ENCODE results near the gene PCSK6.

Gene PCSK6

DNA sequence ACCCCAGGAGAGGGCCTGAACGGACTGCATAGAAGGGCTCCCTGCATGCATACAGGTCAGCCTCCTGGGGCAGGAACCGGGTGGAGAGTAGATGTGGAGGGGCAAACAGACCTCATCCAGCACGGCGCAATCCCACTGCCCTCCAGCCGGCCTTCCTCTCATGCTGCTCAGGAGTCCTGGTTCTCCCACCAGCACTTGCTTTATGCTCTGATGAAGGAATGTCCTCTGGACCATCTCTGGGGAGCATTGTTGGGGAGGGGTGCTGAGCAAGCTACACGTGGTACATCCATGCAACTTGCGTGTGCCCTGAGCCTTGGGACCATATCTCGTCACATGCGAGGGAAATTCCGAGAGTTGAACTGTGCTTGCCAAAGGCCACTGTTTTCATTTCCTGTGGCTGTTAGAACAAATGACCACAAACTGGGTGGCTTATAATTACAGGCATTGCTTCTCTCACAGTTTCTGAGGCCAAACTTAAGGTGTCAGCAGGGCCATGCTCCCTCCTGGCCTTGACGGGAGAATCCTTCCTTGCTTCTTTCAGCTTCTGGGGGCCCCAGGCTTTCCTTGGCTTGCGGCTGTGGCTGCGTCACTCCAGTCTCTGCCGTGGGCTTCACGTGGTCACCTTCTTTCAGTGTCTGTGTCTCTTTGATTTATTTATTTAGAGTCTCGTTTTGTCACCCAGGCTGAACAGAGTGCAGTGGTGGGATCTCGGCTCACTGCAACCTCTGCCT lies 224.4 kb downstream of the PCSK6 start:
- no peak for DNase-seq

- no peak for DNase-seq
Measured at GRCh38 chr15:101264011-101264410, 225.5 kb downstream of the PCSK6 start.

GRCh38 chr15:101262551-101262950 lies 227.0 kb downstream of the PCSK6 start:
- no peak for DNase-seq

- no peak for DNase-seq
Measured at GRCh38 chr15:101258238-101259144, 231.0 kb downstream of the PCSK6 start.

DNA sequence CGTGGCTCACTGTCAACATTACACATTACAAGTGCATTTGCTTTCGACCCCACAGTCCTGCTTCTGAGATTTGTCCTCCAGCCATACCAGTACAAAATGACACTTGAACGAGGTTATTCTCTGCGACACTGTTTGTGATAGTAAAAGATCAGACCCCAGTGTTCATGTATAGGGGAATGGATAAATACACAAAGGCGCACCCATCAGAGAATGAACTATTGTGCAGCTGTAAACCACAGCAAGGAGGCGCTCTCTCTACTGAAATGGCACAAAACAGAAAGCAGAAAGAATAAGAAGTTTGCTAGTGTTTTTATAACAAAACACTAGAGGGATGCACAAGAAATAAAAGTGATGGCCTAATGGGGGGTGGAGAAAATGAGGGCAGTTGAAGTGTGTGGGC lies 232.8 kb downstream of the PCSK6 start:
- no peak for DNase-seq

DNA sequence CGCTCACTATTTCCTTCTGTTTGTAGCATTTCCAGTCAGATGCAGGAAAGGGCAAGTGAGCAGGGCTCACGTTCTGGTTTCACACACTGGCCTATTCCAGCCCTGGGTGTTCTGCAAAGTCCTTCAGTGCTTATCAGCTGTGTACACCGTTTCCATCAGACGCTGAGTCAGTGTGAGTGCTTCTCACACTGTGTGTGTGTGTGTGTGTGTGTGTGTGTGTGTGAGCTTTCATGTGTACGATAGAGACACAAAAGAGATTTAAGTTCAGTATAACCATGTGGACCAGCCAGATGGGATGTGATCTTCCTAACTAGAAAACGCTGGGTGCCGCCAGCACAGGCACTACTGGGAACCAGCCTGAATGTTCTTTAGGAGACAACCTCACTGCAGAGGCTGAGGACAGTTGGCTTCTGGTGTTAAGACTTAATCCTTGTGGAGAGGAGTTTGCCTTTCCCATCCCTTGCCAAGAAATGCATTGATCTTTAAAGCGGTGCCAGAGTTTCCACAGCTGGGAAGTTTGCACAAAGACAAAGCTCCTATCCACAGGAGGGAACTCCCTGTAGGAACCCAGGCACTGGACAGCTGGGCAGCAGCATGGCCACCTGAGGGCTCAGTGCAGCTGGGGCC lies 233.8 kb downstream of the PCSK6 start:
- no peak for DNase-seq

- DNase-seq = no peak
Measured at GRCh38 chr15:101255051-101255395, 234.5 kb downstream of the PCSK6 start.

DNA sequence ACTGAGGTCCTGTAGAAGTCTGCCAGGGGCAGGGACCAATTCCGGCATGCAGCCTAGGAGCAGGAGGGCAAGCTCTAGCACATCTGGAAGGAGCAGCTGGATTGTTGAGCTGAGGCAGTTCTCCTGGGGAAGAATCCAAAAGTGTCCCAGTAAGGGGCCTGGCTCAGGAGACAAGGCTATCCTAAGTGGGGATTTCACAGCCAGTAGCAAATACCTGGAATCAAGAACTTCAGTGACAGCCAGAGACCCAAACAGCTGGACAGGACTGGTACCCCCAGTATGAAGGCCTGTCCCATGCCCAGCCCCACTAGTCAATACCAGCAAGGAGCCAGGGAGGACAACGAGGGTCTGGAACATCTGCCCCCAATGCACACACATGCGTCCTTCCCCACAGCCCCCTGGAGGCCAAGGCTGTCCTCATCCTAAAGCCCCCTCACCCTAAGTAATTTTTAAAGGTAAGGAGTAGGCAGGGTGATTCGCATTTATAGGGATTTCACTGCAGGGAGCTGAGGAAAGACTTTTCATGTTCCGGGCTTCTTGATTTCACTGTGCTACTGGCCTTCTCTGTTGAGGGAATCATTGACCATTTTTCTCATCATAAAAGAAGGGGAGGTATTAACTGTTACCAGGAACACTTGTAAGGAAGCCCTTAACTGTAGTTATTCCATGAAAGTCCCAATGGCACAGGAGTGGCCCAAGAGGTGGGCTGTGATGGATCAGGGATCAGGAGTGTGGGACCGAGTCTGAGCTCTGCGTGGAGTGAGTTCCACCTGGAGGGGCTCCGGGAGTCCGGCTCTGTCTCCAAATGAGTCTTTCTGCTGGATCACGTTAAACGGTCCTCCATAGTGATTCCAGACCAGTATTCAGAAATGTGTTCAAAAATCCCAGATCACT lies 235.1 kb downstream of the PCSK6 start:
- DNase-seq = no peak
